GM12873 (cell line): ENCODE data around the gene TNRC6C.

Source experiments
- CTCF ChIP-seq: IDR thresholded peaks from 2 replicates; pipeline ENCODE4 v1.5.1; 2012; ENCODE audit warnings: low read depth, mild to moderate bottlenecking, moderate library complexity, low read length, control low read depth; ENCODE audit not compliant: insufficient read depth; ENCODE audit errors: missing control alignments

Gene TNRC6C

GRCh38 chr17:78130437-78131101 lies 172.1 kb downstream of the TNRC6C start, which contains the start of gene TMC8:
TMC8 (plus strand) TSS chr17:78130771; CDS start chr17:78131589, 818 bp downstream.
- TF ChIP-seq CTCF, result no peak

- TF ChIP-seq CTCF, result no peak
Observed at GRCh38 chr17:78131172-78132083, 172.9 kb downstream of the TNRC6C start.

- no peak for TF ChIP-seq CTCF
Observed at GRCh38 chr17:78132084-78132676, 173.7 kb downstream of the TNRC6C start.

- no peak for TF ChIP-seq CTCF
Observed at GRCh38 chr17:78132767-78133178, 174.3 kb downstream of the TNRC6C start.

GRCh38 chr17:78133179-78133951 lies 174.9 kb downstream of the TNRC6C start:
- TF ChIP-seq CTCF, result no peak

- TF ChIP-seq CTCF, result peak; percentile 75
Observed at GRCh38 chr17:78133971-78134898, 175.7 kb downstream of the TNRC6C start.
